Activated naive CD4-positive, alpha-beta T cell (primary cell): Measurements from ENCODE around the gene KRTAP10-1.
"Not testable (repeated sequence)": the region's sequence is repeated elsewhere in the genome, so short reads cannot be mapped to it uniquely, and the experiment has no call there.

ENCODE experiments used
- DNase-seq, 4 experiments: peaks; one replicate each; lab custom pipeline; 2025; lab: John Stamatoyannopoulos, UW

The KRTAP10-1 gene

GRCh38 chr21:44569861-44570517 is 30.0 kb upstream of the KRTAP10-1 start:
- DNase-seq = no peak

GRCh38 chr21:44568667-44569556 is 28.9 kb upstream of the KRTAP10-1 start:
- no peak for DNase-seq

GRCh38 chr21:44568261-44568660 is 28.3 kb upstream of the KRTAP10-1 start:
- DNase-seq = no peak

- DNase-seq = no peak
Observed at GRCh38 chr21:44567481-44568171, 27.6 kb upstream of the KRTAP10-1 start.

- no peak for DNase-seq
Observed at GRCh38 chr21:44566403-44566802, 26.4 kb upstream of the KRTAP10-1 start.

- no peak for DNase-seq
Observed at GRCh38 chr21:44564886-44565598, 25.0 kb upstream of the KRTAP10-1 start.

GRCh38 chr21:44564099-44564498 is 24.1 kb upstream of the KRTAP10-1 start:
- no peak for DNase-seq

- no peak for DNase-seq
Observed at GRCh38 chr21:44558695-44559094, 18.7 kb upstream of the KRTAP10-1 start, which contains the start of gene KRTAP10-3. Gene KRTAP10-3, minus strand, starts transcription at chr21:44558795. Its CDS starts 80 bp downstream, at chr21:44558715.

- not testable (repeated sequence) for DNase-seq
Observed at GRCh38 chr21:44558329-44558675, 18.3 kb upstream of the KRTAP10-1 start.

- DNase-seq = no peak
Observed at GRCh38 chr21:44557491-44558328, 17.7 kb upstream of the KRTAP10-1 start.

- DNase-seq = no peak
Observed at GRCh38 chr21:44556879-44557278, 16.9 kb upstream of the KRTAP10-1 start.

GRCh38 chr21:44555200-44555875 is 15.3 kb upstream of the KRTAP10-1 start:
- no peak for DNase-seq

- DNase-seq = no peak
Observed at GRCh38 chr21:44552681-44553080, 12.7 kb upstream of the KRTAP10-1 start.

- DNase-seq = no peak
Observed at GRCh38 chr21:44552136-44552535, 12.1 kb upstream of the KRTAP10-1 start.

GRCh38 chr21:44551340-44551961 is 11.5 kb upstream of the KRTAP10-1 start, which contains the start of gene KRTAP10-2:
Gene KRTAP10-2, minus strand, starts transcription at chr21:44551505. Its CDS starts 47 bp downstream, at chr21:44551458.
- DNase-seq = no peak

- DNase-seq = no peak
Observed at GRCh38 chr21:44550807-44551206, 10.8 kb upstream of the KRTAP10-1 start.

- DNase-seq = not testable (repeated sequence)
Observed at GRCh38 chr21:44550285-44550684, 10.3 kb upstream of the KRTAP10-1 start.

GRCh38 chr21:44549525-44550211 is 9.7 kb upstream of the KRTAP10-1 start:
- DNase-seq = no peak

GRCh38 chr21:44548922-44549321 is 8.9 kb upstream of the KRTAP10-1 start:
- DNase-seq = no peak
